Muscle layer of colon (tissue), 2 donors: Measurements from ENCODE around the gene DNAH14.
"Not testable (repeated sequence)": the region's sequence is repeated elsewhere in the genome, so short reads cannot be mapped to it uniquely, and the experiment has no call there.

Experiments used
- H3K27ac ChIP-seq: one replicate; pipeline ENCODE4 v1.7.0; 2013; ENCODE audit warnings: low read depth, mild to moderate bottlenecking, low read length, moderate library complexity
- H3K27me3 ChIP-seq, 2 donors: one replicate each; pipeline ENCODE4 v1.7.0; 2013; ENCODE audit warnings: low read length in 2 of 2, mild to moderate bottlenecking in 2 of 2; ENCODE audit not compliant: insufficient read depth in 2 of 2, control insufficient read depth in 1 of 2
- H3K36me3 ChIP-seq: one replicate; pipeline ENCODE4 v1.7.0; 2013; ENCODE audit warnings: mild to moderate bottlenecking, low read length; ENCODE audit not compliant: insufficient read depth
- H3K4me1 ChIP-seq: one replicate; pipeline ENCODE4 v1.7.0; 2013; ENCODE audit warnings: mild to moderate bottlenecking, low read length; ENCODE audit not compliant: insufficient read depth
- H3K4me3 ChIP-seq, 2 donors: one replicate each; pipeline ENCODE4 v1.7.0; 2013; ENCODE audit warnings: low read length in 2 of 2, low read depth in 1 of 2, mild to moderate bottlenecking in 1 of 2, moderate library complexity in 1 of 2
- H3K9ac ChIP-seq: one replicate; pipeline ENCODE4 v1.7.0; 2013; ENCODE audit warnings: low read length
- H3K9me3 ChIP-seq: one replicate; pipeline ENCODE4 v1.7.0; 2013; ENCODE audit warnings: mild to moderate bottlenecking, low read length
- donor health status: abdominal sarcoma.
- donor health status: Adenocarcinoma of cecum.

Gene DNAH14

DNA sequence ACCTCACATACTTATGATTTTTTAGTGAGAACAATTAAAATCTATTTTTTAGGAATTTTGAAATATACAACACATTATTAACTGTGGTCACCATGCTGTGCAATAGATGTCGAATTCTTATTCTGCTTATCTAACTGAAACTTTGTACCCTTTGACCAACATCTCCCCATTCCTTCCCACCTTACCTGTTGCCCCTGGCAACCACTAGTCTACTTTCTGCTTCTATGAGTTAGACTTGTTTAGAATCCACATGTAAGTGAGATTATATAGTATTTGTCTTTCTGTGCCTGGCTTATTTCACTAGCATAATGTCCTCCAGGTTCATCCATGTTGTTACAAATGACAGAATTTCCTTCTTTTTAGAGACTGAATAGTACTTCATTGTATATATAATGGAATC, 330.1 kb downstream of the DNAH14 start:
- Histone ChIP-seq H3K4me1 (no peaks in the 10 kb centered on the region), H3K27ac (no peak overlapping the region)

GRCh38 chr1:225260319-225260718, 330.8 kb downstream of the DNAH14 start:
- Histone ChIP-seq H3K9me3 (no peaks in the 10 kb centered on the region), H3K27me3 (no peaks in the 10 kb centered on the region), H3K4me1 (no peaks in the 10 kb centered on the region), H3K27ac (no peak overlapping the region), H3K4me3 (no peak overlapping the region), H3K9ac (no peak overlapping the region), H3K36me3 (no peaks in the 10 kb centered on the region)

More for the DNA sequence above, 330.1 kb downstream of the DNAH14 start:
- Histone ChIP-seq H3K36me3 (no peaks in the 10 kb centered on the region), H3K27me3 (no peaks in the 10 kb centered on the region), H3K9ac (no peak overlapping the region), H3K9me3 (no peaks in the 10 kb centered on the region), H3K4me3 (no peak overlapping the region)

DNA sequence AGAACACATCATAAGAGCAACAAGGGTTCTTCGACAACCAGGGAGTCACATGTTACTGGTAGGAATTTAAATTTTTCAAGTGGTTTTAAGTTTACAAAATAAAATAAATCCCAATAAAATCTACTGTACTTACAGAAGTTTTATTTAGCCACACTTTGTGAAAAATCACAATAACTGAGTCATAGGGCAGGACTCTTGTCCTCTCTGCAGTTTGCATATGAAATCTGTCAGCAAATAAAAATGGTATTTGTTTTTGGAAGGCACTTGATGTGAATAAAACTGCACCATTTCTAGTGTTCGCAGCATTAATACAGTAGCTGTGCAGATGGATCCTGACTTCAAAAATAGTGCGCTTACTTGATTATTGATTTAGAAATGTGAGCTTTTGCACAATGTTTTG, 348.0 kb downstream of the DNAH14 start:
- no peaks in the 10 kb centered on the region for H3K36me3 ChIP-seq

DNA sequence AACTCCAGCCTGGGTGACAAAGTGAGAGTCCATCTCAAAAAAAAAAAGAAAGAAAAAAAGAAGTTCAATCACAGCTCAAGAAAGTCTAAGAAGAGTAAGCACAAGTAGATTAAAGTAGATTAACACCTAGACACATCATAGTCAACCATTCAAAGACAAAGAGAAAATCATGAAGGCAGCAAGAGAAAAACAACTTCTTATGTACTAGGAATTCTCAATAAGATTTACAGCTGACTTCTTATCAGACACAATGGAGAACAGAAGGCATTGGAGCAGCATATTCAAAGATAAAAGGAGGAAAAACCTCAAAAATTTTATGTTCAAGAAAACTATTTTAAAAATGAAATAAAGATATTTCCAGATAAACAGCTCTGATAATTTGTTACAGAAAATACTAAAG, 351.1 kb downstream of the DNAH14 start:
- H3K36me3 ChIP-seq, result no peaks in the 10 kb centered on the region
- no peak overlapping the region for H3K27ac ChIP-seq
- no peak overlapping the region for H3K9ac ChIP-seq
- no peak overlapping the region for H3K4me3 ChIP-seq
- H3K27me3 ChIP-seq, result no peaks in the 10 kb centered on the region
- H3K4me1 ChIP-seq, result no peaks in the 10 kb centered on the region
- H3K9me3 ChIP-seq, result no peaks in the 10 kb centered on the region

More for the DNA sequence above, 348.0 kb downstream of the DNAH14 start:
- Histone ChIP-seq H3K4me1 (no peaks in the 10 kb centered on the region), H3K27ac (no peak overlapping the region), H3K9ac (no peak overlapping the region), H3K9me3 (no peaks in the 10 kb centered on the region), H3K27me3 (no peaks in the 10 kb centered on the region), H3K4me3 (no peak overlapping the region)

DNA sequence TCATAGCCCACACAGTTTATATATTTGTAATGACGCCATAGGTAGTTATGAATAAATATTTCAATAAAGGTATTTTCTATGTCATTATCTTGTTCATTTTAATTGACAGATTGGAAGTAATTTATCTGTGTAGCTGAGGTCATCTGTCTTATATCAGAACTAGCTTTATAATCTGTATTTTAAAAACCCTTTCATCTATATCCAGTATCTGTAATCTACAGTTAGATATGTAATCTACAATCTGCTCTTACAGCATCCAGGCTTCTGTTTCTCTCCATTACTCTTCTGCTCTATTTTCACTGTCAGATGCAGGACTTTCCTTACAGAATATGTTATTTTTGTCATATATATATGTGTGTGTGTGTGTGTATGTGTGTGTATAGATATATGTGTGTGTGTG, 360.8 kb downstream of the DNAH14 start:
- H3K9me3 ChIP-seq, result no peaks in the 10 kb centered on the region
- no peak overlapping the region for H3K4me3 ChIP-seq
- H3K4me1 ChIP-seq, result no peaks in the 10 kb centered on the region
- H3K36me3 ChIP-seq, result no peaks in the 10 kb centered on the region
- H3K27ac ChIP-seq, result no peak overlapping the region
- no peak overlapping the region for H3K9ac ChIP-seq
- H3K27me3 ChIP-seq, result no peaks in the 10 kb centered on the region

DNA sequence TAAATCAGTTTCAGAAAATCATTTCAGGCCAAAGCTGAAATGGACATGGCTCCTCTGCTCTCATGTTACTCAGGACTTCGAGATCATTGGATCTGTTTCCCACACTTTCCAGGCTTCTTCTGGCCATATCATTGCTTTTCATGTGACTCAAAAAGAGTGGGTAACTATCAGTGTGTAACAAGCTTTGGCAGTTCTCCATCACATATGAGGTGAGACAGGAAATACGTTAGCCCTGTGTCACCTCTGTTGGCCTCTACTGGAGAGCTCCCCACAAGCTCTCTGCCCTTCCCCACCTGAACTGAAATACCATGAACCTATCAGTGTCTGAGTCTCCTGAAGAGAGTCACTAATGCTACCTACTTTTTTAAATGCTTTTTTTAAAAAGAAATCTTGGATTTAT, 370.1 kb downstream of the DNAH14 start:
- Histone ChIP-seq H3K9me3 (no peaks in the 10 kb centered on the region), H3K4me3 (no peak overlapping the region), H3K27me3 (no peaks in the 10 kb centered on the region), H3K9ac (no peak overlapping the region), H3K27ac (no peak overlapping the region), H3K36me3 (no peaks in the 10 kb centered on the region), H3K4me1 (no peaks in the 10 kb centered on the region)

- H3K36me3 ChIP-seq, result no peaks in the 10 kb centered on the region
- no peaks in the 10 kb centered on the region for H3K4me1 ChIP-seq
- H3K4me3 ChIP-seq, result no peak overlapping the region
- H3K9ac ChIP-seq, result no peak overlapping the region
- no peaks in the 10 kb centered on the region for H3K27me3 ChIP-seq
- H3K9me3 ChIP-seq, result no peaks in the 10 kb centered on the region
- H3K27ac ChIP-seq, result no peak overlapping the region
These were observed 370.9 kb downstream of the DNAH14 start for GRCh38 chr1:225300381-225300780.

DNA sequence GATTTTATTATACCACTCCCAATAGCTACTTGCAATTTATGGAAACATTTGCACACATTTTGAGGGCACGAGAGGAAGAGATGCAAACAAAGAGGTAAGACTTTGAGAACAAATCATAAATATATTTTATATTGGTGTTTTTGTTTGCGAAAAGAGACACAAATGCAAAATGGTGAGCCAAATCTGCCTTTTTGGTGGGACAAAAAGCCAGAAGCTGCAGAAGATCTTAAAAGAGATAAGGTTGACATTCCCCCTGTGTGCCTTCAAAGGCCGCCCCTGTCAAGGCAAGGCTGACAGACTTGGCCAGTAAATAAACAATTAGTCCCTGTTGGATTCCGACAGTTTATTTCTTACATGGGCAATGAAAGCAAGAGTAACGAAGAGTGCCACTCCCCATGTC, 375.5 kb downstream of the DNAH14 start:
- H3K27ac ChIP-seq, result no peak overlapping the region
- H3K4me1 ChIP-seq, result no peaks in the 10 kb centered on the region
- H3K9ac ChIP-seq, result no peak overlapping the region
- H3K4me3 ChIP-seq, result no peak overlapping the region
- no peaks in the 10 kb centered on the region for H3K9me3 ChIP-seq
- no peaks in the 10 kb centered on the region for H3K36me3 ChIP-seq
- no peaks in the 10 kb centered on the region for H3K27me3 ChIP-seq

- not testable (repeated sequence) for H3K4me1 ChIP-seq, H3K9ac ChIP-seq, H3K9me3 ChIP-seq, H3K27ac ChIP-seq, H3K4me3 ChIP-seq, H3K27me3 ChIP-seq, H3K36me3 ChIP-seq
These were observed 381.1 kb downstream of the DNAH14 start for GRCh38 chr1:225310544-225310943.

GRCh38 chr1:225318706-225319575, 389.5 kb downstream of the DNAH14 start:
- no peak overlapping the region for H3K4me3 ChIP-seq
- H3K4me1 ChIP-seq, result no peaks in the 10 kb centered on the region

GRCh38 chr1:225319871-225320270, 390.4 kb downstream of the DNAH14 start:
- Histone ChIP-seq H3K36me3 (no peaks in the 10 kb centered on the region), H3K9ac (no peak overlapping the region), H3K9me3 (no peaks in the 10 kb centered on the region), H3K4me1 (no peaks in the 10 kb centered on the region), H3K27ac (no peak overlapping the region), H3K27me3 (no peaks in the 10 kb centered on the region), H3K4me3 (no peak overlapping the region)

More at GRCh38 chr1:225318706-225319575, 389.5 kb downstream of the DNAH14 start:
- H3K9me3 ChIP-seq, result no peaks in the 10 kb centered on the region
- no peaks in the 10 kb centered on the region for H3K36me3 ChIP-seq
- no peak overlapping the region for H3K9ac ChIP-seq
- no peak overlapping the region for H3K27ac ChIP-seq
- H3K27me3 ChIP-seq, result no peaks in the 10 kb centered on the region

DNA sequence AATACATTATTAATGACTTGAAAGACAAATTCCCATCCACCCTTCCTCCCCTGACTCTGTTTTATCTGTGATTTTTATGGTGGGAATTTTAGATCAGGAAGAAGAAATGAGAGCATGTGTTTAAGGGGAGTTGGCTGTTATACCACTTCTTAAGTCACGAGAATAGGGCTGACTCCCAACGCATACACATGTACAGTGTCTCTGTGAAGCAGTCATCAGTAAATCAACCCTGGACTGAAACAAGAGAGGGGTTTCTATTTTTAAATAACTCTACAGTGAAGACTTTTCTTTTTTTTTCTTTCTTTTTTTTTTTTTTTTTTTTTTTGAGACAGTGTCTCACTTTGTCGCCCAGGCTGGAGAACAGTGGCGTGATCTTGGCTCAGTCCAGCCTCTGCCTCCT, 392.3 kb downstream of the DNAH14 start:
- Histone ChIP-seq H3K27me3 (no peaks in the 10 kb centered on the region), H3K9me3 (no peaks in the 10 kb centered on the region), H3K4me1 (no peaks in the 10 kb centered on the region), H3K4me3 (no peak overlapping the region), H3K9ac (no peak overlapping the region), H3K27ac (no peak overlapping the region), H3K36me3 (no peaks in the 10 kb centered on the region)
